ENCODE measurements around the gene TNS1.

Gene TNS1

GRCh38 chr2:217792626-217793527 lies 209.9 kb downstream of the TNS1 start:
- no peak overlapping the region for H3K9ac ChIP-seq (ENCODE audit: low read length)
- H3K27ac ChIP-seq (ENCODE audit: low read length) = no peak overlapping the region

GRCh38 chr2:217791551-217791950 lies 211.2 kb downstream of the TNS1 start:
- no peaks in the 10 kb centered on the region for H3F3A ChIP-seq (ENCODE audit: insufficient read depth, low read length)

More at GRCh38 chr2:217792626-217793527, 209.9 kb downstream of the TNS1 start:
- Histone ChIP-seq H3K79me2 (ENCODE audit: low read length) (no peaks in the 10 kb centered on the region), H3K27me3 (replicated peaks; ENCODE audit: insufficient read depth, low read length) (no peaks in the 10 kb centered on the region), H3K9me3 (replicated peaks; ENCODE audit: insufficient read depth, low read length) (no peaks in the 10 kb centered on the region), H3K9me2 (replicated peaks; ENCODE audit: insufficient read depth, low read length) (no peaks in the 10 kb centered on the region), H3K4me2 (ENCODE audit: low read depth, low read length) (no peak overlapping the region), H3F3A (ENCODE audit: insufficient read depth, low read length) (no peaks in the 10 kb centered on the region), H3K36me3 (replicated peaks; ENCODE audit: insufficient read depth, low read length) (no peaks in the 10 kb centered on the region), H4K20me1 (ENCODE audit: insufficient read depth, low read length) (no peaks in the 10 kb centered on the region), H3K4me1 (ENCODE audit: low read length) (no peaks in the 10 kb centered on the region), H2AFZ (ENCODE audit: low read length) (no peak overlapping the region), H3K4me3 (ENCODE audit: low read length) (no peak overlapping the region)
- no peak for TF ChIP-seq EZH2phosphoT487 (IDR thresholded peaks at IDR 0.05; ENCODE audit: low read length)
- TF ChIP-seq CTCF (IDR thresholded peaks at IDR 0.05; ENCODE audit: low read length) = no peak
- no peak for TF ChIP-seq EZH2 (optimal IDR thresholded peaks at IDR 0.05; ENCODE audit: low read depth, low read length)
- no peak for DNase-seq

GRCh38 chr2:217790681-217791392 lies 212.0 kb downstream of the TNS1 start:
- no peak overlapping the region for H2AFZ ChIP-seq (ENCODE audit: low read length)
- no peak for DNase-seq

More at GRCh38 chr2:217791551-217791950, 211.2 kb downstream of the TNS1 start:
- no peaks in the 10 kb centered on the region for H4K20me1 ChIP-seq (ENCODE audit: insufficient read depth, low read length)
- no peak overlapping the region for H3K4me2 ChIP-seq (ENCODE audit: low read depth, low read length)
- H2AFZ ChIP-seq (ENCODE audit: low read length) = no peak overlapping the region
- H3K9me2 ChIP-seq (replicated peaks; ENCODE audit: insufficient read depth, low read length) = no peaks in the 10 kb centered on the region
- no peak overlapping the region for H3K9ac ChIP-seq (ENCODE audit: low read length)
- DNase-seq = no peak
- no peak for TF ChIP-seq EZH2 (optimal IDR thresholded peaks at IDR 0.05; ENCODE audit: low read depth, low read length)
- TF ChIP-seq CTCF (IDR thresholded peaks at IDR 0.05; ENCODE audit: low read length) = no peak
- TF ChIP-seq EZH2phosphoT487 (IDR thresholded peaks at IDR 0.05; ENCODE audit: low read length) = no peak
- H3K36me3 ChIP-seq (replicated peaks; ENCODE audit: insufficient read depth, low read length) = no peaks in the 10 kb centered on the region
- no peaks in the 10 kb centered on the region for H3K9me3 ChIP-seq (replicated peaks; ENCODE audit: insufficient read depth, low read length)
- no peak overlapping the region for H3K27ac ChIP-seq (ENCODE audit: low read length)
- H3K79me2 ChIP-seq (ENCODE audit: low read length) = no peaks in the 10 kb centered on the region
- no peaks in the 10 kb centered on the region for H3K4me1 ChIP-seq (ENCODE audit: low read length)
- no peaks in the 10 kb centered on the region for H3K27me3 ChIP-seq (replicated peaks; ENCODE audit: insufficient read depth, low read length)
- no peak overlapping the region for H3K4me3 ChIP-seq (ENCODE audit: low read length)

More at GRCh38 chr2:217790681-217791392, 212.0 kb downstream of the TNS1 start:
- Histone ChIP-seq H3K4me3 (ENCODE audit: low read length) (no peak overlapping the region), H3K9me3 (replicated peaks; ENCODE audit: insufficient read depth, low read length) (no peaks in the 10 kb centered on the region), H3F3A (ENCODE audit: insufficient read depth, low read length) (no peaks in the 10 kb centered on the region), H3K4me2 (ENCODE audit: low read depth, low read length) (no peak overlapping the region), H3K4me1 (ENCODE audit: low read length) (no peaks in the 10 kb centered on the region), H4K20me1 (ENCODE audit: insufficient read depth, low read length) (no peaks in the 10 kb centered on the region), H3K27me3 (replicated peaks; ENCODE audit: insufficient read depth, low read length) (no peaks in the 10 kb centered on the region), H3K79me2 (ENCODE audit: low read length) (no peaks in the 10 kb centered on the region), H3K9me2 (replicated peaks; ENCODE audit: insufficient read depth, low read length) (no peaks in the 10 kb centered on the region), H3K9ac (ENCODE audit: low read length) (no peak overlapping the region), H3K27ac (ENCODE audit: low read length) (no peak overlapping the region), H3K36me3 (replicated peaks; ENCODE audit: insufficient read depth, low read length) (no peaks in the 10 kb centered on the region)
- TF ChIP-seq EZH2 (optimal IDR thresholded peaks at IDR 0.05; ENCODE audit: low read depth, low read length) = no peak
- TF ChIP-seq CTCF (IDR thresholded peaks at IDR 0.05; ENCODE audit: low read length) = no peak
- no peak for TF ChIP-seq EZH2phosphoT487 (IDR thresholded peaks at IDR 0.05; ENCODE audit: low read length)

All from MM.1S (cell line).